Astrocyte (in vitro differentiated cells and primary cell): Measurements from ENCODE around the gene IPCEF1. TPM values are rescaled to one million over a fixed set of nuclear protein-coding genes. Genes with fewer than 3 reads are reported as not detected.

Experiments
- DNase-seq: peaks from one replicate; pipeline ENCODE4 v3.0.0-alpha.2; 2010; ENCODE audit warnings: low read depth
- FAIRE-seq: peaks from 2 replicates; lab custom pipeline; 2011; peaks lifted over from hg19 to GRCh38; lab: Jason Lieb, UNC
- H2AFZ ChIP-seq: 2 replicates; pipeline ENCODE4 v1.6.0; 2012; ENCODE audit warnings: low read depth, low read length, inconsistent platforms
- H3K27ac ChIP-seq: 2 replicates; pipeline ENCODE4 v1.5.1; 2011; ENCODE audit warnings: low read depth, low read length, inconsistent platforms
- H3K27me3 ChIP-seq: 2 replicates; pipeline ENCODE4 v1.6.0; 2011; ENCODE audit warnings: low read length, inconsistent platforms; ENCODE audit not compliant: insufficient read depth
- H3K36me3 ChIP-seq: 2 replicates; pipeline ENCODE4 v1.5.1; 2011; ENCODE audit warnings: low read length, inconsistent platforms; ENCODE audit not compliant: insufficient read depth
- H3K4me1 ChIP-seq: 2 replicates; pipeline ENCODE4 v1.5.1; 2011; ENCODE audit warnings: low read length, inconsistent platforms; ENCODE audit not compliant: insufficient read depth
- H3K4me2 ChIP-seq: 2 replicates; pipeline ENCODE4 v1.6.0; 2012; ENCODE audit warnings: low read length, inconsistent platforms
- H3K4me3 ChIP-seq: 2 replicates; pipeline ENCODE4 v1.5.1; 2011; ENCODE audit warnings: low read depth, mild to moderate bottlenecking, low read length, inconsistent platforms; ENCODE audit not compliant: insufficient read depth
- H3K79me2 ChIP-seq: 2 replicates; pipeline ENCODE4 v1.6.0; 2012; ENCODE audit warnings: mild to moderate bottlenecking, low read length, inconsistent platforms; ENCODE audit not compliant: insufficient read depth
- H3K9ac ChIP-seq: 2 replicates; pipeline ENCODE4 v1.6.0; 2012; ENCODE audit warnings: mild to moderate bottlenecking, low read length, inconsistent platforms
- H3K9me3 ChIP-seq: 2 replicates; pipeline ENCODE4 v1.5.1; 2012; ENCODE audit warnings: low read depth, mild to moderate bottlenecking, low read length, inconsistent platforms; ENCODE audit not compliant: insufficient read depth
- H4K20me1 ChIP-seq: 2 replicates; pipeline ENCODE4 v1.6.0; 2012; ENCODE audit warnings: low read length, inconsistent platforms; ENCODE audit not compliant: insufficient read depth
- H3K27ac Mint-ChIP-seq: one replicate; pipeline ENCODE4 v1.8.0; 2021; ENCODE audit warnings: mild to moderate bottlenecking, mixed read lengths; ENCODE audit not compliant: unreplicated experiment
- H3K27me3 Mint-ChIP-seq: one replicate; pipeline ENCODE4 v1.8.0; 2021; ENCODE audit warnings: low read depth, mixed read lengths; ENCODE audit not compliant: unreplicated experiment
- H3K36me3 Mint-ChIP-seq: one replicate; pipeline ENCODE4 v1.8.0; 2021; ENCODE audit warnings: low read depth, mixed read lengths; ENCODE audit not compliant: unreplicated experiment
- H3K4me1 Mint-ChIP-seq: one replicate; pipeline ENCODE4 v1.8.0; 2021; ENCODE audit warnings: low read depth, mixed read lengths; ENCODE audit not compliant: unreplicated experiment
- H3K4me3 Mint-ChIP-seq: one replicate; pipeline ENCODE4 v1.8.0; 2021; ENCODE audit warnings: mild to moderate bottlenecking, moderate library complexity, mixed read lengths; ENCODE audit not compliant: unreplicated experiment
- H3K9me3 Mint-ChIP-seq: one replicate; pipeline ENCODE4 v1.8.0; 2021; ENCODE audit warnings: mild to moderate bottlenecking, mixed read lengths; ENCODE audit not compliant: unreplicated experiment
- CTCF ChIP-seq: IDR thresholded peaks from 2 replicates; pipeline ENCODE4 v1.5.1; 2011; ENCODE audit warnings: low read depth, mild to moderate bottlenecking, inconsistent platforms, low read length, moderate library complexity; ENCODE audit not compliant: insufficient read depth
- EZH2 ChIP-seq: IDR thresholded peaks from 2 replicates; pipeline ENCODE4 v1.6.1; 2012; ENCODE audit warnings: mild to moderate bottlenecking, low read length, inconsistent platforms; ENCODE audit not compliant: insufficient read depth
- total RNA-seq: library from RNA; stranded (reverse); gene quantifications from 2 replicates; pipeline ENCODE4 v1.2.1, GENCODE V29; 2021

The IPCEF1 gene
- total RNA-seq, 1 donor from 2014 or later = 0.16 TPM

- H3K27me3 ChIP-seq = no peaks in the 10 kb centered on the region
- no peaks in the 10 kb centered on the region for H3K27me3 Mint-ChIP-seq
- no peak for DNase-seq
- no peak overlapping the region for H3K4me2 ChIP-seq
- no peak overlapping the region for H2AFZ ChIP-seq
- H3K9me3 ChIP-seq = no peaks in the 10 kb centered on the region
- no peaks in the 10 kb centered on the region for H3K4me1 ChIP-seq
- no peaks in the 10 kb centered on the region for H3K36me3 Mint-ChIP-seq
- H3K4me1 Mint-ChIP-seq = peaks cover 3% of the 10 kb centered on the region
- H4K20me1 ChIP-seq = no peaks in the 10 kb centered on the region
- no peaks in the 10 kb centered on the region for H3K36me3 ChIP-seq
- TF ChIP-seq CTCF = no peak
- TF ChIP-seq EZH2 = no peak
- no peak overlapping the region for H3K27ac ChIP-seq
- H3K9me3 Mint-ChIP-seq = no peaks in the 10 kb centered on the region
- H3K4me3 Mint-ChIP-seq = no peak overlapping the region
- no peak overlapping the region for H3K27ac Mint-ChIP-seq
- H3K4me3 ChIP-seq = no peak overlapping the region
- no peak for FAIRE-seq
- H3K9ac ChIP-seq = no peak overlapping the region
- H3K79me2 ChIP-seq = no peaks in the 10 kb centered on the region
These were observed 3.6 kb downstream of the IPCEF1 start for GRCh38 chr6:154352898-154353585.

- Histone ChIP-seq H3K36me3 (no peaks in the 10 kb centered on the region), H3K4me3 (no peak overlapping the region), H3K27ac (no peak overlapping the region), H3K9me3 (no peaks in the 10 kb centered on the region), H3K4me1 (no peaks in the 10 kb centered on the region), H2AFZ (no peak overlapping the region), H3K4me2 (no peak overlapping the region), H4K20me1 (no peaks in the 10 kb centered on the region), H3K9ac (no peak overlapping the region), H3K79me2 (no peaks in the 10 kb centered on the region), H3K27me3 (no peaks in the 10 kb centered on the region)
- FAIRE-seq (no peak), DNase-seq (peak; percentile 56)
- Mint-ChIP-seq H3K4me1 (peaks cover 8% of the 10 kb centered on the region), H3K9me3 (no peaks in the 10 kb centered on the region), H3K4me3 (no peak overlapping the region), H3K27me3 (no peaks in the 10 kb centered on the region), H3K36me3 (no peaks in the 10 kb centered on the region), H3K27ac (no peak overlapping the region)
- TF ChIP-seq EZH2 (no peak), CTCF (no peak)
These were observed 6.3 kb downstream of the IPCEF1 start for GRCh38 chr6:154350293-154350692.

DNA sequence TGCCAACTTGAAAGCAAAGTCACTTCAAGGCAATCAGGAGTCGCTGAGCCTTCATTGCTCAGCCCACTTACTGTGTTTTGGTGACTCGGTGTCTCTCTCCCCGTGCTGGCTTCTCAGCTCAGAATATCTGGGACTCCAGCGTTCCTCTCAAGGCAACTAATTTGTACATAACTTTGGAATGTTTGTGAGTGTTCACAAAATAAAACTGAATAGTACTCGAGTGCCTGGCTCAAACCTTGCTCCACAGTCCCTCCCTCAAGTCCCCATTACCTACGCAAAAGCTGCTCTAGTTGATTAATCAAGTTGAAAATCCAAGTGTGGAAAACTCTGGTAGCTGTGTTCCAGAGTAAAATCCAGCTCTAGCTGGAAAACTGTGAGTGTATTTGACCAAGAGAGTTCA lies 8.6 kb downstream of the IPCEF1 start:
- Histone ChIP-seq H3K27me3 (no peaks in the 10 kb centered on the region), H3K36me3 (no peaks in the 10 kb centered on the region), H3K4me3 (no peak overlapping the region), H2AFZ (no peak overlapping the region), H3K9me3 (no peaks in the 10 kb centered on the region), H3K79me2 (no peaks in the 10 kb centered on the region), H3K27ac (no peak overlapping the region), H3K4me2 (no peak overlapping the region), H4K20me1 (no peaks in the 10 kb centered on the region), H3K4me1 (no peaks in the 10 kb centered on the region), H3K9ac (no peak overlapping the region)
- no peaks in the 10 kb centered on the region for H3K36me3 Mint-ChIP-seq
- FAIRE-seq (no peak), DNase-seq (no peak)
- no peaks in the 10 kb centered on the region for H3K9me3 Mint-ChIP-seq
- no peaks in the 10 kb centered on the region for H3K27me3 Mint-ChIP-seq
- TF ChIP-seq EZH2 = no peak
- TF ChIP-seq CTCF = no peak
- no peak overlapping the region for H3K27ac Mint-ChIP-seq
- peaks cover 7% of the 10 kb centered on the region for H3K4me1 Mint-ChIP-seq
- no peak overlapping the region for H3K4me3 Mint-ChIP-seq
